ENCODE results near the gene GID8. TPM values are rescaled to one million over a fixed set of nuclear protein-coding genes. Genes with fewer than 3 reads are reported as not detected.

The GID8 gene
- total and polyA plus RNA-seq, 2 of the 13 experiments (the other 11 are each of a cell fraction or from before 2014, with no cell fraction given), result 39.6 to 59.8 TPM

DNA sequence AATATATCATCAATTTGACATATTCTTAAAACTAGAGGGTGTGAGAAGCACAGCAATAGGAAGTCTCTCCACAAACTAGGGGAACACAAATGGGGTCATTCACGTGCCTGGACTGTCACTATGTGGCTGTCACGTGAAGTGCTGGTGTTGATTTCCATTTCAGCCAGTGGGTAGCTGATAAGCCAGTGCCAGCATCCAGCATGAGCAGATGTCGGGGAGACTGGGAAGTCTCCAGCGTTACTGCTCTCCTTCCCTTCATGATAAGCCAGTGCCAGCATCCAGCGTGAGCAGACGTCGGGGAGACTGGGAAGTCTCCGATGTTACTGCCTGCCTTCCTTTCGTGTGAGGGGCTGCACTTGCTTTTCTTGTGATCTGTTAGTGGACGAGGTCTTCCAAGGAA lies 9.0 kb downstream of the GID8 start:
- FAIRE-seq (no peak), DNase-seq (ENCODE audit: low spot score) (no peak), ATAC-seq (no peak)
- Histone ChIP-seq H3K27me3 (ENCODE audit: control insufficient read depth in 1 of 2, insufficient read depth in 2 of 2, low read length in 2 of 2) (no peaks in the 10 kb centered on the region), H3K9me3 (ENCODE audit: low read length) (no peaks in the 10 kb centered on the region), H3K9ac (ENCODE audit: insufficient read depth, low read depth, low read length) (no peak overlapping the region), H3K79me2 (ENCODE audit: insufficient read depth, low read length) (peaks cover 21% of the 10 kb centered on the region), H3K27ac (ENCODE audit: extremely low read length, insufficient read depth, low read length) (no peak overlapping the region), H4K20me1 (ENCODE audit: insufficient read depth, low read length) (no peaks in the 10 kb centered on the region), H3K4me1 (ENCODE audit: insufficient read depth, low read length) (peaks cover 26% of the 10 kb centered on the region), H3K4me3 (replicated peaks in 1 of 3; ENCODE audit: insufficient read depth in 1 of 3, low read depth in 2 of 3, low read length in 3 of 3) (no peak overlapping the region), H3K36me3 (replicated peaks in 1 of 2; ENCODE audit: control insufficient read depth in 1 of 2, insufficient read depth in 2 of 2, low read length in 2 of 2) (peaks cover 39 to 81% of the 10 kb centered on the region in 2 experiments), H2AFZ (ENCODE audit: low read length) (no peak overlapping the region), H3K4me2 (ENCODE audit: low read depth, low read length) (no peak overlapping the region)
- CTCF ChIA-PET (ENCODE audit: low intra/inter-chr PET ratio, low total read pairs), result no interaction called here
- no TSS peak for BruUV-seq (replicated peaks)
- in situ Hi-C loops (cut with HindIII; ENCODE audit: extremely low pct_ligation_motif_present, low pct_unique_long_range_greater_than_20kb), result no loop called here
- intact Hi-C loops (cut with micrococcal nuclease; ENCODE audit: unreplicated experiment), result no loop called here
- TF ChIP-seq NR1H2 (CRISPR knock-in tag; IDR thresholded peaks at IDR 0.05; ENCODE audit: borderline replicate concordance, low read depth) (0 out of 2 replicates have a peak, but pooled peaks have one; percentile 38), POLR2A (IDR thresholded peaks at IDR 0.05; ENCODE audit: insufficient read depth in 1 of 2, low read depth in 2 of 2, low read length in 2 of 2) (peak in 1 of 2 experiments; percentile 42; a peak in 2 of 4 replicates), RBM22 (optimal IDR thresholded peaks at IDR 0.05; ENCODE audit: low read length) (peak; percentile 75), NCOA1 (CRISPR knock-in tag; IDR thresholded peaks at IDR 0.05) (no peak), CCAR2 (optimal IDR thresholded peaks at IDR 0.05; ENCODE audit: low read depth, low read length) (no peak)
- TF ChIP-seq, protein P1, sequence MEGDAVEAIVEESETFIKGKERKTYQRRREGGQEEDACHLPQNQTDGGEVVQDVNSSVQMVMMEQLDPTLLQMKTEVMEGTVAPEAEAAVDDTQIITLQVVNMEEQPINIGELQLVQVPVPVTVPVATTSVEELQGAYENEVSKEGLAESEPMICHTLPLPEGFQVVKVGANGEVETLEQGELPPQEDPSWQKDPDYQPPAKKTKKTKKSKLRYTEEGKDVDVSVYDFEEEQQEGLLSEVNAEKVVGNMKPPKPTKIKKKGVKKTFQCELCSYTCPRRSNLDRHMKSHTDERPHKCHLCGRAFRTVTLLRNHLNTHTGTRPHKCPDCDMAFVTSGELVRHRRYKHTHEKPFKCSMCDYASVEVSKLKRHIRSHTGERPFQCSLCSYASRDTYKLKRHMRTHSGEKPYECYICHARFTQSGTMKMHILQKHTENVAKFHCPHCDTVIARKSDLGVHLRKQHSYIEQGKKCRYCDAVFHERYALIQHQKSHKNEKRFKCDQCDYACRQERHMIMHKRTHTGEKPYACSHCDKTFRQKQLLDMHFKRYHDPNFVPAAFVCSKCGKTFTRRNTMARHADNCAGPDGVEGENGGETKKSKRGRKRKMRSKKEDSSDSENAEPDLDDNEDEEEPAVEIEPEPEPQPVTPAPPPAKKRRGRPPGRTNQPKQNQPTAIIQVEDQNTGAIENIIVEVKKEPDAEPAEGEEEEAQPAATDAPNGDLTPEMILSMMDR (CRISPR knock-in tag; IDR thresholded peaks at IDR 0.05), result peak; percentile 14; the same call in 1 of the 2 replicates
- 96% methylated on average over 10 of the region's 10 CpGs for WGBS (ENCODE audit: low lambda C conversion rate)
- POLR2A ChIA-PET, result interaction anchor here (0.6 to 2.1 kb wide), 2 partner anchors 8 to 9 kb away, joined by 3 to 4 read pairs; partner anchors contain the start of gene GID8
